Activated CD8-positive, alpha-beta T cell treated with anti-CD3 and anti-CD28 coated beads, Interleukin-2, amount 10 ng/mL, durations not matched to agents 7 days and 5 days (primary cell): ENCODE data around the gene CTU1. TPM values are rescaled to one million over a fixed set of nuclear protein-coding genes. Genes with fewer than 3 reads are reported as not detected.

Experiments used
- ATAC-seq: fragments of 150-1000 bp; cut with Tn5 transposase; one replicate; pipeline ENCODE4 v1.10.0; 2021; ENCODE audit warnings: moderate library complexity
- CTCF ChIA-PET: fragments of 350-600 bp; sonication (Branson Sonifier 250); formaldehyde crosslinking; loops from one replicate; lab custom pipeline; 2021; ENCODE audit warnings: antibody characterized with exemption; lab: Charles Lee
- POLR2A ChIA-PET: fragments of 350-600 bp; sonication (Branson Sonifier 250); formaldehyde crosslinking; loops from one replicate; lab custom pipeline; 2021; ENCODE audit warnings: antibody characterized with exemption; lab: Charles Lee
- DNase-seq: peaks from one replicate; pipeline ENCODE4 v3.0.0-alpha.2; 2020
- H3K27ac Mint-ChIP-seq: one replicate; pipeline ENCODE4 v1.8.0; 2021; ENCODE audit warnings: mild to moderate bottlenecking, mixed read lengths
- H3K27me3 Mint-ChIP-seq: one replicate; pipeline ENCODE4 v1.8.0; 2021; ENCODE audit warnings: low read depth, mixed read lengths
- H3K36me3 Mint-ChIP-seq: one replicate; pipeline ENCODE4 v1.8.0; 2021; ENCODE audit warnings: low read depth, mixed read lengths
- H3K4me1 Mint-ChIP-seq: one replicate; pipeline ENCODE4 v1.8.0; 2021; ENCODE audit warnings: low read depth, mixed read lengths
- H3K4me3 Mint-ChIP-seq: one replicate; pipeline ENCODE4 v1.8.0; 2021; ENCODE audit warnings: mild to moderate bottlenecking, mixed read lengths
- H3K9me3 Mint-ChIP-seq: one replicate; pipeline ENCODE4 v1.8.0; 2022; ENCODE audit warnings: mixed read lengths; ENCODE audit not compliant: insufficient read depth
- total RNA-seq, 2 experiments: library from RNA; stranded (reverse); gene quantifications; one replicate each; pipeline ENCODE4 v1.2.3, GENCODE V29; 2021

The CTU1 gene
- total RNA-seq, 2 experiments from 2014 or later = 8.7 to 10.0 TPM

GRCh38 chr19:51129716-51130115 lies 21.5 kb upstream of the CTU1 start:
- DNase-seq (no peak), ATAC-seq (no peak)
- CTCF ChIA-PET = no interaction called here
- H3K4me3 Mint-ChIP-seq = no peak overlapping the region
- peaks cover 5% of the 10 kb centered on the region for H3K27me3 Mint-ChIP-seq
- H3K27ac Mint-ChIP-seq = peak overlapping the region; percentile 33
- H3K9me3 Mint-ChIP-seq = peaks cover 1% of the 10 kb centered on the region
- H3K4me1 Mint-ChIP-seq = peaks cover 66% of the 10 kb centered on the region
- POLR2A ChIA-PET = no interaction called here
- peaks cover 5% of the 10 kb centered on the region for H3K36me3 Mint-ChIP-seq

GRCh38 chr19:51128227-51128626 lies 20.0 kb upstream of the CTU1 start:
- Mint-ChIP-seq H3K27ac (peak overlapping the region; percentile 62), H3K9me3 (no peaks in the 10 kb centered on the region), H3K4me3 (no peak overlapping the region), H3K27me3 (peaks cover 3% of the 10 kb centered on the region), H3K4me1 (peaks cover 81% of the 10 kb centered on the region), H3K36me3 (peaks cover 3% of the 10 kb centered on the region)
- ChIA-PET CTCF (interaction anchor here (1.8 kb wide), 1 partner anchor 14 kb away, joined by 4 read pairs; no protein-coding TSS in a partner anchor), POLR2A (no interaction called here)
- DNase-seq (no peak), ATAC-seq (no peak)

GRCh38 chr19:51127755-51128154 lies 19.5 kb upstream of the CTU1 start:
- Mint-ChIP-seq H3K4me3 (no peak overlapping the region), H3K4me1 (peaks cover 86% of the 10 kb centered on the region), H3K27ac (peak overlapping the region; percentile 62), H3K9me3 (no peaks in the 10 kb centered on the region), H3K27me3 (peaks cover 3% of the 10 kb centered on the region), H3K36me3 (peaks cover 3% of the 10 kb centered on the region)
- ChIA-PET CTCF (interaction anchor here (1.8 kb wide), 1 partner anchor 14 kb away, joined by 4 read pairs; no protein-coding TSS in a partner anchor), POLR2A (no interaction called here)
- DNase-seq = no peak
- no peak for ATAC-seq

- ChIA-PET CTCF (interaction anchor here (1.8 kb wide), 1 partner anchor 13 kb away, joined by 4 read pairs; no protein-coding TSS in a partner anchor), POLR2A (no interaction called here)
- no peaks in the 10 kb centered on the region for H3K36me3 Mint-ChIP-seq
- H3K27me3 Mint-ChIP-seq = peaks cover 3% of the 10 kb centered on the region
- ATAC-seq = no peak
- no peaks in the 10 kb centered on the region for H3K9me3 Mint-ChIP-seq
- peaks cover 86% of the 10 kb centered on the region for H3K4me1 Mint-ChIP-seq
- no peak overlapping the region for H3K4me3 Mint-ChIP-seq
- H3K27ac Mint-ChIP-seq = peak overlapping the region; percentile 12
- no peak for DNase-seq
Observed at GRCh38 chr19:51127032-51127431, 18.8 kb upstream of the CTU1 start.

GRCh38 chr19:51125421-51126075 lies 17.3 kb upstream of the CTU1 start:
- ChIA-PET POLR2A (no interaction called here), CTCF (no interaction called here)
- Mint-ChIP-seq H3K27me3 (peaks cover 1% of the 10 kb centered on the region), H3K4me3 (no peak overlapping the region), H3K9me3 (no peaks in the 10 kb centered on the region), H3K36me3 (no peaks in the 10 kb centered on the region), H3K27ac (no peak overlapping the region), H3K4me1 (peaks cover 85% of the 10 kb centered on the region)
- no peak for DNase-seq
- ATAC-seq = no peak

GRCh38 chr19:51124729-51125128 lies 16.5 kb upstream of the CTU1 start, which contains the start of gene SIGLEC9:
TSS of gene SIGLEC9 (plus strand) at chr19:51124906. CDS start at chr19:51124975, 69 bp downstream.
- Mint-ChIP-seq H3K27me3 (no peaks in the 10 kb centered on the region), H3K4me3 (peak within 1 kb of the TSS; percentile 55), H3K27ac (peak within 1 kb of the TSS; percentile 96), H3K36me3 (no peaks in the 10 kb centered on the region), H3K9me3 (no peaks in the 10 kb centered on the region), H3K4me1 (peaks cover 82% of the 10 kb centered on the region)
- CTCF ChIA-PET = no interaction called here
- ATAC-seq (no peak), DNase-seq (no peak)
- POLR2A ChIA-PET = no interaction called here

GRCh38 chr19:51124216-51124615 lies 16.0 kb upstream of the CTU1 start:
- no peaks in the 10 kb centered on the region for H3K9me3 Mint-ChIP-seq
- H3K27me3 Mint-ChIP-seq = no peaks in the 10 kb centered on the region
- peaks cover 84% of the 10 kb centered on the region for H3K4me1 Mint-ChIP-seq
- H3K27ac Mint-ChIP-seq = peak overlapping the region; percentile 96
- H3K4me3 Mint-ChIP-seq = peak overlapping the region; percentile 55
- no peak for DNase-seq
- no peaks in the 10 kb centered on the region for H3K36me3 Mint-ChIP-seq
- no peak for ATAC-seq
- POLR2A ChIA-PET = no interaction called here
- CTCF ChIA-PET = no interaction called here

GRCh38 chr19:51123802-51124201 lies 15.6 kb upstream of the CTU1 start:
- Mint-ChIP-seq H3K27ac (peak overlapping the region; percentile 96), H3K4me3 (peak overlapping the region; percentile 55), H3K36me3 (no peaks in the 10 kb centered on the region), H3K27me3 (no peaks in the 10 kb centered on the region), H3K9me3 (no peaks in the 10 kb centered on the region), H3K4me1 (peaks cover 84% of the 10 kb centered on the region)
- no peak for DNase-seq
- ChIA-PET CTCF (no interaction called here), POLR2A (no interaction called here)
- no peak for ATAC-seq

- ATAC-seq = peak; percentile 80
- POLR2A ChIA-PET = no interaction called here
Observed at GRCh38 chr19:51123381-51123800, 15.2 kb upstream of the CTU1 start.

GRCh38 chr19:51122112-51122981 lies 14.1 kb upstream of the CTU1 start:
- H3K4me3 Mint-ChIP-seq = peak overlapping the region; percentile 55
- POLR2A ChIA-PET = no interaction called here
- CTCF ChIA-PET = interaction anchor here (1.2 to 1.4 kb wide), 2 partner anchors 10 to 12 kb away, joined by 4 read pairs; no protein-coding TSS in a partner anchor

More at GRCh38 chr19:51123381-51123800, 15.2 kb upstream of the CTU1 start:
- peaks cover 80% of the 10 kb centered on the region for H3K4me1 Mint-ChIP-seq
- H3K36me3 Mint-ChIP-seq = no peaks in the 10 kb centered on the region
- CTCF ChIA-PET = no interaction called here
- no peaks in the 10 kb centered on the region for H3K9me3 Mint-ChIP-seq
- H3K27ac Mint-ChIP-seq = peak overlapping the region; percentile 96
- H3K27me3 Mint-ChIP-seq = no peaks in the 10 kb centered on the region
- DNase-seq = peak; percentile 81
- H3K4me3 Mint-ChIP-seq = peak overlapping the region; percentile 55

GRCh38 chr19:51121257-51121656 lies 13.0 kb upstream of the CTU1 start:
- H3K4me3 Mint-ChIP-seq = no peak overlapping the region
- ATAC-seq (no peak), DNase-seq (no peak)
- ChIA-PET CTCF (interaction anchor here (1.2 to 1.4 kb wide), 2 partner anchors 11 kb away, joined by 4 read pairs; no protein-coding TSS in a partner anchor), POLR2A (no interaction called here)
- no peaks in the 10 kb centered on the region for H3K9me3 Mint-ChIP-seq
- peaks cover 72% of the 10 kb centered on the region for H3K4me1 Mint-ChIP-seq
- H3K36me3 Mint-ChIP-seq = no peaks in the 10 kb centered on the region
- H3K27me3 Mint-ChIP-seq = no peaks in the 10 kb centered on the region
- H3K27ac Mint-ChIP-seq = peak overlapping the region; percentile 96

More at GRCh38 chr19:51122112-51122981, 14.1 kb upstream of the CTU1 start:
- DNase-seq = no peak
- Mint-ChIP-seq H3K36me3 (no peaks in the 10 kb centered on the region), H3K27me3 (no peaks in the 10 kb centered on the region), H3K4me1 (peaks cover 72% of the 10 kb centered on the region), H3K9me3 (no peaks in the 10 kb centered on the region), H3K27ac (peak overlapping the region; percentile 96)
- no peak for ATAC-seq

- H3K36me3 Mint-ChIP-seq = no peaks in the 10 kb centered on the region
- peaks cover 76% of the 10 kb centered on the region for H3K4me1 Mint-ChIP-seq
- no peaks in the 10 kb centered on the region for H3K9me3 Mint-ChIP-seq
- no peak overlapping the region for H3K4me3 Mint-ChIP-seq
- H3K27ac Mint-ChIP-seq = peak overlapping the region; percentile 60
- ATAC-seq (no peak), DNase-seq (no peak)
- no peaks in the 10 kb centered on the region for H3K27me3 Mint-ChIP-seq
- ChIA-PET CTCF (no interaction called here), POLR2A (no interaction called here)
Observed at GRCh38 chr19:51120160-51120559, 12.0 kb upstream of the CTU1 start.
